Hepatocyte (in vitro differentiated cells): ENCODE measurements around the gene TTC38.

Source experiments
- EZH2 ChIP-seq: fragments of 200-600 bp; sonication (generic); IDR thresholded peaks from 2 replicates; pipeline ENCODE4 v1.6.1; 2016; ENCODE audit warnings: antibody characterized with exemption, mild to moderate bottlenecking, borderline replicate concordance
- TF ChIP-seq, protein P1 (sequence below): fragments of 200-600 bp; sonication (generic); IDR thresholded peaks from 2 replicates; pipeline ENCODE4 v1.5.1; 2016; ENCODE audit warnings: antibody characterized with exemption, mild to moderate bottlenecking; ENCODE audit not compliant: poor library complexity

DNA sequence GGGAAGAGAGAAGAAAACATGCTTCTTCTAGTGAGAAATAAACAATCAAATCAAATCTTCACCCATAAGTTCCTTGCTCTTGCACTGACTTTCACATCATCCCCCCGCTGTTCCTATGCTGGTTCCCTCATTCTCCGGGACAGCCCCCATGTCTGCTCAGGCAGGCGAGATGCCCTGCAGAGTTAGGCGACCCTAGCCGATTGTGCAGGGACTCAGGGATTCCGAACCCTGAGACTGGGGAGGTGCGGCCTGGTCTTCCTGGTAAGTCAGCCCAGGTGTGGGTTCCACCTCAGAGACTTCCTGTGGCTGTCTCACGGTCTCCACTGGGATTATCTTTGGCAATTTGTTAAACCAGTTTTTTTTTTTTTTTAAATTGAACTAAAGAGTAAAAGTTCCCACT is 6.6 kb downstream of the TTC38 start:
- TF ChIP-seq, protein P1, sequence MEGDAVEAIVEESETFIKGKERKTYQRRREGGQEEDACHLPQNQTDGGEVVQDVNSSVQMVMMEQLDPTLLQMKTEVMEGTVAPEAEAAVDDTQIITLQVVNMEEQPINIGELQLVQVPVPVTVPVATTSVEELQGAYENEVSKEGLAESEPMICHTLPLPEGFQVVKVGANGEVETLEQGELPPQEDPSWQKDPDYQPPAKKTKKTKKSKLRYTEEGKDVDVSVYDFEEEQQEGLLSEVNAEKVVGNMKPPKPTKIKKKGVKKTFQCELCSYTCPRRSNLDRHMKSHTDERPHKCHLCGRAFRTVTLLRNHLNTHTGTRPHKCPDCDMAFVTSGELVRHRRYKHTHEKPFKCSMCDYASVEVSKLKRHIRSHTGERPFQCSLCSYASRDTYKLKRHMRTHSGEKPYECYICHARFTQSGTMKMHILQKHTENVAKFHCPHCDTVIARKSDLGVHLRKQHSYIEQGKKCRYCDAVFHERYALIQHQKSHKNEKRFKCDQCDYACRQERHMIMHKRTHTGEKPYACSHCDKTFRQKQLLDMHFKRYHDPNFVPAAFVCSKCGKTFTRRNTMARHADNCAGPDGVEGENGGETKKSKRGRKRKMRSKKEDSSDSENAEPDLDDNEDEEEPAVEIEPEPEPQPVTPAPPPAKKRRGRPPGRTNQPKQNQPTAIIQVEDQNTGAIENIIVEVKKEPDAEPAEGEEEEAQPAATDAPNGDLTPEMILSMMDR, result no peak
- no peak for TF ChIP-seq EZH2
